Upper lobe of left lung (tissue), 6 donors: Measurements from ENCODE around the gene DNAJB5. TPM values are rescaled to one million over a fixed set of nuclear protein-coding genes. Genes with fewer than 3 reads are reported as not detected.

Source experiments
- ATAC-seq, 2 donors: fragments of 200-7000 bp; cut with Tn5 transposase; one replicate each; pipeline ENCODE4 v1.9.1; 2022; ENCODE audit warnings: mild to moderate bottlenecking in 2 of 2, moderate library complexity in 2 of 2; ENCODE audit not compliant: low FRiP score in 2 of 2
- DNase-seq, 2 donors: peaks; one replicate each; pipeline ENCODE4 v3.0.0-alpha.2; 2019 to 2020
- H3K27ac ChIP-seq, 4 donors: fragments of 200-600 bp; sonication (generic); one replicate each; pipeline ENCODE4 v1.5.1; 2016 to 2019
- H3K27me3 ChIP-seq, 4 donors: fragments of 200-600 bp; sonication (generic); one replicate each; pipeline ENCODE4 v1.5.1; 2017 to 2019
- H3K36me3 ChIP-seq, 4 donors: fragments of 200-600 bp; sonication (generic); one replicate each; pipeline ENCODE4 v1.5.1; 2016 to 2019
- H3K4me1 ChIP-seq, 4 donors: fragments of 200-600 bp; sonication (generic); one replicate each; pipeline ENCODE4 v1.5.1; 2018 to 2019
- H3K4me3 ChIP-seq, 4 donors: fragments of 200-600 bp; sonication (generic); one replicate each; pipeline ENCODE4 v1.5.1; 2017 to 2019; ENCODE audit warnings: mild to moderate bottlenecking in 2 of 4, moderate library complexity in 1 of 4
- H3K9me3 ChIP-seq, 4 donors: fragments of 200-600 bp; sonication (generic); one replicate each; pipeline ENCODE4 v1.5.1; 2018 to 2019
- CTCF ChIP-seq, 6 experiments: fragments of 450-650 bp in 4 of 6; fragments of 200-600 bp in 2 of 6; sonication (generic) in 2 of 6; IDR thresholded peaks; one replicate each; pipeline ENCODE4 v1.5.1; 2016 to 2019; ENCODE audit warnings: antibody characterized with exemption in 6 of 6
- EP300 ChIP-seq, 4 donors: sonication (generic); formaldehyde crosslinking; IDR thresholded peaks; one replicate each; pipeline ENCODE4 v1.5.1; 2017; ENCODE audit warnings: antibody characterized with exemption in 4 of 4, control low read depth in 2 of 4
- POLR2A ChIP-seq, 4 donors: fragments of 450-650 bp; IDR thresholded peaks; one replicate each; pipeline ENCODE4 v1.5.1; 2016 to 2017; ENCODE audit warnings: antibody characterized with exemption in 4 of 4, mild to moderate bottlenecking in 2 of 4
- POLR2AphosphoS5 ChIP-seq, 2 donors: sonication (generic); formaldehyde crosslinking; IDR thresholded peaks; one replicate each; pipeline ENCODE4 v1.5.1; 2017; ENCODE audit warnings: antibody characterized with exemption in 2 of 2
- WGBS, 2 donors: methylation state at CpG; one replicate each; pipeline ENCODE4 v1.1.5; 2017 to 2018; 5-methylcytosine and 5-hydroxymethylcytosine counted together
- total RNA-seq, 6 donors: library from RNA; depleted of rRNA in 4 of 6; stranded (reverse); fragments of >200 nt in 4 of 6; gene quantifications; one replicate each; pipeline versions ENCODE4 v1.1.0 to v1.2.1, GENCODE V29; 2016 to 2021
- donor health status: DM: no; HTN: no; CAD: no; lungs with moderate emphysema.
- donor health status: DM: no; HTN: yes; CAD: no; lungs with severe emphysema.

Gene DNAJB5
- total RNA-seq, 6 donors from 2014 or later = 4.6 to 7.9 (median 6.0) TPM

- Histone ChIP-seq H3K27me3 (no peaks in the 10 kb centered on the region), H3K4me3 (no peak overlapping the region), H3K27ac (no peak overlapping the region), H3K36me3 (peaks cover 0 to 6% (median 1%) of the 10 kb centered on the region in 4 donors), H3K9me3 (no peaks in the 10 kb centered on the region), H3K4me1 (no peaks in the 10 kb centered on the region)
- no peak for TF ChIP-seq CTCF (IDR thresholded peaks at IDR 0.05)
- TF ChIP-seq POLR2AphosphoS5 (IDR thresholded peaks at IDR 0.05) = no peak
- no peak for TF ChIP-seq POLR2A (IDR thresholded peaks at IDR 0.05)
- no peak for TF ChIP-seq EP300 (IDR thresholded peaks at IDR 0.05)
- DNase-seq = no peak
- no peak for ATAC-seq
These were observed 38.8 kb downstream of the DNAJB5 start for GRCh38 chr9:35028341-35028740.

- DNase-seq = no peak
- Histone ChIP-seq H3K9me3 (no peaks in the 10 kb centered on the region), H3K36me3 (peaks cover 0 to 6% (median 1%) of the 10 kb centered on the region in 4 donors), H3K27ac (no peak overlapping the region), H3K27me3 (no peaks in the 10 kb centered on the region), H3K4me3 (no peak overlapping the region), H3K4me1 (no peaks in the 10 kb centered on the region)
- WGBS, 2 donors = 88 to 91% methylated on average over 3 of the region's 4 CpGs
- no peak for ATAC-seq
- TF ChIP-seq EP300 (IDR thresholded peaks at IDR 0.05) (no peak), CTCF (IDR thresholded peaks at IDR 0.05) (no peak), POLR2A (IDR thresholded peaks at IDR 0.05) (no peak), POLR2AphosphoS5 (IDR thresholded peaks at IDR 0.05) (no peak)
These were observed 39.7 kb downstream of the DNAJB5 start for GRCh38 chr9:35029241-35029640.

- H3K4me1 ChIP-seq = no peaks in the 10 kb centered on the region
- peaks cover 0 to 6% (median 1%) of the 10 kb centered on the region in 4 donors for H3K36me3 ChIP-seq
- no peaks in the 10 kb centered on the region for H3K27me3 ChIP-seq
- no peaks in the 10 kb centered on the region for H3K9me3 ChIP-seq
- DNase-seq (no peak), ATAC-seq (no peak)
- WGBS, 2 donors = 52 to 72% methylated on average over 2 of the region's 2 CpGs
- no peak overlapping the region for H3K4me3 ChIP-seq
- no peak for TF ChIP-seq POLR2A (IDR thresholded peaks at IDR 0.05)
- no peak for TF ChIP-seq CTCF (IDR thresholded peaks at IDR 0.05)
- no peak for TF ChIP-seq EP300 (IDR thresholded peaks at IDR 0.05)
- no peak for TF ChIP-seq POLR2AphosphoS5 (IDR thresholded peaks at IDR 0.05)
- H3K27ac ChIP-seq = no peak overlapping the region
These were observed 40.3 kb downstream of the DNAJB5 start for GRCh38 chr9:35029852-35030251.

- ATAC-seq (no peak), DNase-seq (no peak)
- no peaks in the 10 kb centered on the region for H3K27me3 ChIP-seq
- peaks cover 4 to 14% (median 5%) of the 10 kb centered on the region in 4 donors for H3K4me1 ChIP-seq
- TF ChIP-seq EP300 (IDR thresholded peaks at IDR 0.05) (no peak), POLR2AphosphoS5 (IDR thresholded peaks at IDR 0.05) (no peak), CTCF (IDR thresholded peaks at IDR 0.05) (no peak), POLR2A (IDR thresholded peaks at IDR 0.05) (no peak)
- peaks cover 0 to 6% (median 1%) of the 10 kb centered on the region in 4 donors for H3K36me3 ChIP-seq
- no peaks in the 10 kb centered on the region for H3K9me3 ChIP-seq
- 90 to 97% methylated on average over 2 of the region's 2 CpGs for WGBS, 2 donors
- no peak overlapping the region for H3K27ac ChIP-seq
- no peak overlapping the region for H3K4me3 ChIP-seq
These were observed 43.6 kb downstream of the DNAJB5 start for GRCh38 chr9:35033101-35033500.
